Endothelial cell of umbilical vein (primary cell): Measurements from ENCODE around the gene PITX2. TPM values are rescaled to one million over a fixed set of nuclear protein-coding genes. Genes with fewer than 3 reads are reported as not detected.
A peak's percentile ranks its signal among the peaks of the same experiment; 100 is the strongest.

Experiments
- BruUV-seq: library from RNA; stranded (reverse); fragments of 400-500 nt; replicated peaks from 2 replicates; lab custom pipeline; 2021; lab: Mats Ljungman, UMichigan
- CTCF ChIA-PET: fragments of 300-600, 350-600 bp; sonication (Branson Sonifier 250); formaldehyde crosslinking; loops from one replicate; lab custom pipeline; 2021; ENCODE audit warnings: antibody characterized with exemption, inconsistent platforms; lab: Charles Lee
- POLR2A ChIA-PET: fragments of 300-600, 350-600 bp; sonication (Branson Sonifier 250); formaldehyde crosslinking; loops from one replicate; lab custom pipeline; 2021; ENCODE audit warnings: antibody characterized with exemption, inconsistent platforms; lab: Charles Lee
- DNase-seq: peaks from one replicate; pipeline ENCODE4 v3.0.0-alpha.2; 2011; ENCODE audit warnings: low read depth, low spot score
- FAIRE-seq: peaks from 2 replicates; lab custom pipeline; 2011; peaks lifted over from hg19 to GRCh38; lab: Jason Lieb, UNC
- H2AFZ ChIP-seq: 2 replicates; pipeline ENCODE4 v1.6.0; 2012; ENCODE audit warnings: low read depth, low read length, control low read depth, inconsistent platforms
- H3K27ac ChIP-seq: 2 replicates; pipeline ENCODE4 v1.5.1; 2011; ENCODE audit warnings: low read depth, mild to moderate bottlenecking, control low read depth, low read length, moderate library complexity; ENCODE audit not compliant: insufficient read depth
- H3K27me3 ChIP-seq, 2 experiments: 2 replicates each; pipeline versions ENCODE4 v1.6.0 to v1.6.1; 2011; ENCODE audit warnings: low read length in 2 of 2, mixed read lengths in 1 of 2; ENCODE audit not compliant: control insufficient read depth in 2 of 2, insufficient read depth in 2 of 2
- H3K36me3 ChIP-seq, 2 experiments: 2 replicates in 1 of 2; 3 replicates in 1 of 2; pipeline ENCODE4 v1.5.1; 2011; ENCODE audit warnings: low read length in 2 of 2, mild to moderate bottlenecking in 1 of 2, moderate library complexity in 1 of 2; ENCODE audit not compliant: control insufficient read depth in 2 of 2, insufficient read depth in 2 of 2; ENCODE audit errors: extremely low read depth in 1 of 2
- H3K4me1 ChIP-seq: 3 replicates; pipeline ENCODE4 v1.5.1; 2011; ENCODE audit warnings: mild to moderate bottlenecking, low read length; ENCODE audit not compliant: control insufficient read depth, insufficient read depth; ENCODE audit errors: extremely low read depth
- H3K4me2 ChIP-seq: 2 replicates; pipeline ENCODE4 v1.6.1; 2011; ENCODE audit warnings: low read length, control low read depth, mixed read lengths; ENCODE audit not compliant: insufficient read depth
- H3K4me3 ChIP-seq, 3 experiments: fragments of 200-600 bp in 1 of 3; sonication (generic), shearing (Covaris generic) in 1 of 3; replicated peaks in 1 of 3; 2 replicates each; pipeline ENCODE4 v1.5.1; 2011 to 2016; ENCODE audit warnings: control low read depth in 3 of 3, low read length in 3 of 3, mild to moderate bottlenecking in 2 of 3, inconsistent platforms in 1 of 3, low read depth in 1 of 3, moderate library complexity in 1 of 3; ENCODE audit not compliant: insufficient read depth in 1 of 3
- H3K79me2 ChIP-seq: 2 replicates; pipeline ENCODE4 v1.6.0; 2012; ENCODE audit warnings: low read length, inconsistent platforms; ENCODE audit not compliant: control insufficient read depth, insufficient read depth
- H3K9ac ChIP-seq: replicated peaks from 2 replicates; pipeline ENCODE3; 2011; ENCODE audit warnings: low read length, control low read depth; ENCODE audit not compliant: insufficient read depth; ENCODE audit errors: extremely low read depth
- H3K9me1 ChIP-seq: replicated peaks from 3 replicates; pipeline ENCODE4 v1.6.0; 2011; ENCODE audit warnings: mild to moderate bottlenecking, low read length; ENCODE audit not compliant: control insufficient read depth, insufficient read depth; ENCODE audit errors: extremely low read depth
- H3K9me3 ChIP-seq: replicated peaks from 2 replicates; pipeline ENCODE4 v1.5.1; 2012; ENCODE audit warnings: low read length, inconsistent platforms; ENCODE audit not compliant: control insufficient read depth, insufficient read depth
- H4K20me1 ChIP-seq: replicated peaks from 2 replicates; pipeline ENCODE3; 2011; ENCODE audit warnings: mild to moderate bottlenecking, low read length; ENCODE audit not compliant: control insufficient read depth, insufficient read depth; ENCODE audit errors: extremely low read depth
- EZH2 ChIP-seq: IDR thresholded peaks from 2 replicates; pipeline ENCODE4 v1.6.1; 2012; ENCODE audit warnings: borderline replicate concordance, low read depth, mild to moderate bottlenecking, moderate library complexity, low read length, inconsistent platforms; ENCODE audit not compliant: severe bottlenecking
- JUN ChIP-seq: IDR thresholded peaks from 2 replicates; pipeline ENCODE4 v1.6.1; 2011; ENCODE audit warnings: borderline replicate concordance, low read depth; ENCODE audit not compliant: insufficient read length, insufficient read depth
- POLR2A ChIP-seq: IDR thresholded peaks from 2 replicates; pipeline ENCODE4 v1.6.1; 2012; ENCODE audit warnings: low read depth, mild to moderate bottlenecking, control low read depth, low read length
- dilution Hi-C: fragments of 300-500 bp; cut with MboI; formaldehyde crosslinking; loops from one replicate; pipeline ENCODE4 v1.15.0; 2019; ENCODE audit warnings: low sequenced_read_pairs; ENCODE audit not compliant: extremely low pct_ligation_motif_present
- intact Hi-C: fragments of 100-400 bp; cut with micrococcal nuclease; formaldehyde crosslinking; loops from one replicate; pipeline ENCODE4 v1.10.0; 2022
- polyA plus RNA-seq, 4 experiments: library from polyadenylated mRNA; depleted of rRNA in 3 of 4; stranded (reverse) in 3 of 4; unstranded in 1 of 4; fragments of >200 nt; gene quantifications; 2 replicates each; pipeline versions ENCODE4 v1.2.1 to v1.2.3, GENCODE V29; 2011 to 2012; ENCODE audit warnings: missing spikeins in 1 of 4
- total RNA-seq: library from RNA; stranded (reverse); gene quantifications from 2 replicates; pipeline ENCODE4 v1.2.3, GENCODE V29; 2021

PITX2 gene
- total and polyA plus RNA-seq, 2 donors (not counting 3 experiments of a cell fraction or from before 2014, with no cell fraction given), result 0.04 to 0.31 TPM

DNA sequence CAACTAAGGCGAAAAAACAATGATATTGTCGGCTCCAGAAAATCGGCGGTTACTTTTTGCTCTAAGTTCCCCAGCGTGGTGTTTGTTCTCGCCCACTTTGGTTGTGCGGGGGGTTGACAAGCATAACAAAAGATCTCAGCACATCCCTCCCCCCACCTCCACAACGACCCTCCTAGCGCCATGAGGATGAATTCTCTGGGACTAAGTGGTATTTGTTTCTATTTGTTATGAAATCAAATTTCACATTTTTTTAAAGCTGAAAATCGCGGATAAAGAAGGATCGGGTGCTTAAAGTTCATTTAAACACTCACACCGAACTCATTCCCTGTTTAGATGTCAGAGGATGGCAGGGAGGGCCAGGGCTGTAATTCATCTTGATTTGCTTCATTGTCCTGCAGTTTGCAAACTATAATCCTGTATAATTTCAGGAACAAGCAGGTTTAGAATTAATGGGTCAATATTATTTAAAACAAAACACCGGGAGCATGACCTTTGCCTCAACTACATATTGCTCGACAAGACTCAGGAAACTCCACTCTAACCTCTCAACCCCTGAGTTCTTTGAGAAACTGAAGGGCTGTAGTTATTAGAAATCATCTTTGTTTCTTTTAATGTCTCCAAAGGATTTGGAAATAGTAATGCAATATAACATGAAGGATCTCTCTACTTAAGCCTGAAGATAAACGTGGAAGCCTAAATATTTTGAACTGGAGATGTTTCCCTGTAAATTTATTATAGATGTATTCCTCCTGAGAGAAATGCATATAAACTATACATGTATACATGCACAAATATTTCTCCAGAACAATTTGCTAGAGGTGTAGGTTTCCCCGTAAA, 6.4 kb downstream of the PITX2 start:
- BruUV-seq, result no TSS peak
- Histone ChIP-seq H3K27ac (no peak overlapping the region), H3K9me1 (no peaks in the 10 kb centered on the region), H3K4me3 (no peak overlapping the region), H3K27me3 (peaks cover 92 to 100% of the 10 kb centered on the region in 2 experiments), H2AFZ (no peak overlapping the region), H3K4me2 (no peak overlapping the region), H3K79me2 (no peaks in the 10 kb centered on the region), H3K9me3 (no peaks in the 10 kb centered on the region), H3K9ac (no peak overlapping the region), H3K36me3 (no peaks in the 10 kb centered on the region), H4K20me1 (peaks cover 3% of the 10 kb centered on the region), H3K4me1 (peaks cover 3% of the 10 kb centered on the region)
- intact Hi-C loops, result no loop called here
- FAIRE-seq, result no peak
- ChIA-PET CTCF (interaction anchor here (1.2 to 1.3 kb wide), 2 partner anchors 8 to 83 kb away, joined by 3 to 4 read pairs; no protein-coding TSS in a partner anchor), POLR2A (no interaction called here)
- no peak for TF ChIP-seq POLR2A
- peak; percentile 66 for TF ChIP-seq EZH2
- DNase-seq, result no peak
- dilution Hi-C loops, result no loop called here

DNA sequence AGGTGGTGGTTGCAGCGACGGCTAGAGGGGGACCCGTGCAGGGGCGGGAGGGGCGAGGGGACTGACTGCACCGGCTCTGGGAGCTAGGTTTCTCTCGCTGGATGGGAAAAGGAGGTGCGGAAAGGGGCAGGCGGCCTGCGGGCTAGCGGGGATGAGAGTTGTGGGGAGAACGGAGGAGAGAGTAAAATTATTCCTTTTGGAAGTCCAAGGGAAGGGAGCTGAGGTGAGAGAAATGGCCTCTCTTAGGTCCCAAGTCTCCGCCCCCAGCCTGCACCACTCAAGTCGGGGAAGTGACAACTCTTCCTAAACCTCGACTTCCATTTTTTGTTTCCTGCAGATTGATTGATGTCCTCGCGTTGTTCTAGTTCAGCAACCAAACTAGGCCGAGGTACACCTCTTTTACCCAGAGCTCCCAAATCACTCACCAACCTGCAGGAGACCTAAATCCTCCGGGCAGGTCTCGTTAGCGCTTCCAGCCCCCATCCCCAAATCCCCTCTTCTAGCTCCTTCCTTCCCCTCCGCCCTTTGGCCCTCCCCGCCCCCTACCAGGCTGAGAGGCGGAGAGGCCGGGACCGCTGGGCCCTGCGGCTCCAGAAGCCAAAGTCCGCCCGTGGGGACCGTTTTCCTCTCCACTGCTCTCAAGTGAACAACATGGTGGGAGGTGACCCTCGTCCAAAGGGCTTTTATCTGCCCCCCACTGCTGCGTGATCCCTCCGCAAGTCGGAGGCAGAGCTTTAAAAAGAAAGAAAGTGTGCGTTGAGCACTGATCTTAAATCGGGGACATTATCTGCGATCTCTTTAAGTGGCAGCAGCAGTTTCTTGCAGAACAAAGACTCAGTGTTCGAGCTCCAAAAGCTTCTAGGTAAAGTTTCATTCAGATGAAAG, 7.3 kb downstream of the PITX2 start:
- Histone ChIP-seq H3K4me1 (no peaks in the 10 kb centered on the region), H3K4me3 (no peak overlapping the region), H3K36me3 (no peaks in the 10 kb centered on the region), H4K20me1 (peaks cover 3% of the 10 kb centered on the region), H3K27me3 (peaks cover 90 to 100% of the 10 kb centered on the region in 2 experiments), H3K79me2 (no peaks in the 10 kb centered on the region), H3K9me3 (no peaks in the 10 kb centered on the region), H3K4me2 (no peak overlapping the region), H3K27ac (no peak overlapping the region), H3K9ac (no peak overlapping the region), H2AFZ (no peak overlapping the region), H3K9me1 (no peaks in the 10 kb centered on the region)
- DNase-seq, result no peak
- dilution Hi-C loops (no loop called here), intact Hi-C loops (no loop called here)
- POLR2A ChIA-PET, result no interaction called here
- TF ChIP-seq POLR2A, result no peak
- peak; percentile 93 for TF ChIP-seq EZH2
- TF ChIP-seq JUN, result no peak
- FAIRE-seq, result no peak
- BruUV-seq, result no TSS peak
- CTCF ChIA-PET, result interaction anchor here (0.5 to 1.2 kb wide), 2 partner anchors 9 to 20 kb away, joined by 3 to 4 read pairs; no protein-coding TSS in a partner anchor
